IPS-NIHi11 (cell line): Measurements from ENCODE around the gene BAZ1A.

Experiments
- DNase-seq: peaks from one replicate; pipeline ENCODE4 v3.0.0; 2012; ENCODE audit warnings: mixed read lengths, low spot score

Gene BAZ1A

DNA sequence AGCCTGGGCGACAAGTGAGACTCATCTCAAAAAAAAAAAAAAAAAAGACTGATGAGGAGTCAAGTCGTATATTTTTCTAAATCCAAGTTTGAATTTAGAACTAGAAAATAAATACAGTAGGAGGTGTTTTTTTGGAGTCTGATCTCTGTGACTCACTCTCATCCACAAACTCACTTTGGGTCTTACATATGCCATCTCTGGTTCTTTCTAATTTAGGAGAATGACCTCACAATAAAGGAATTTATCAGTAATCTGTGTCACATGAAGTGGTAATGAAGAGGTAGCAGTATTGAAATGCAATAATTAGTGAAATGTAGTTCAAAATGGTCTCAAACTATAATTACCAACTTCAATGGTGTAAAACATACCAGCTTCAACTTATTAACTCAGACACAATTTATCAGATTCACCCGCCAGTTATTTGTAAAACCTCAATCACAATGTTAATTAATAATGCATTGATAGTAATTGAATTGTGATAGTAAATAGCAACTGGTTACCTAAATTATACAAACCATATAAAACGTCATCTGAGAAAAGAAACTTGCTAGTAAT, 156.3 kb downstream of the BAZ1A start:
- DNase-seq: no peak

DNA sequence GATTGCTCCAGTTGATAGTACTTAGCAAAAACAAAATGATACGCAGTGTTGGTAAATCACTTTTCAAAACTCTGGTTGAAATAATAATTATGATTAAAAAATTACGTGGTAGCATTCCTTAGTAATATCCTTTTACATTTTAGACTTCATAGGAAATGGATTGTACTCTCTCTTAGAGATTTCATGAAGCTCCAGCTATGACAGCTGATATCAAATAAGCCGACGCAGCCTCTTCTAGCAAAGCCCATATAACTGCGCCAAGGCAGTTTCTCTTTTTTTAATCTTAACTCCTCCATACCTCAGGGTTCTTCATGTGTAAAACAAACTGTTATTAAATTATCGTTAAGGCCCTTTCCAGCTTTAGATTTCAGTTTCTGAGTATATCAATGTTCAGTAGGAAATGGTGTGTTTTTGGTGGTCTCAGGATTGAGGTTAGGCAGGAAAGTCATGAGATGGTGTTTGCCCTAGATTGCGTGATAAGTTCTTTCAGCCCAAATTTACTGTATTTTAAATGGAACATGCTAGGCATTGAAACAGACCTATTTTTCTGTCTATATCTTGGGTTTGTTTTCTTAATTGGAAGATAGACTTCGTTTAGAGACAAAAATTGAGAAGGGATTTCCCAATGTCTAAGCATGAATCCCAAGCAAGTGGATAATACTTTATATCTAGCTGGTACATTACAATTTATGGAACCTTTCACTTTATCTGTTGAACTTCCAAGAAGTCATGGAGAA, 159.9 kb downstream of the BAZ1A start:
- no peak for DNase-seq

DNA sequence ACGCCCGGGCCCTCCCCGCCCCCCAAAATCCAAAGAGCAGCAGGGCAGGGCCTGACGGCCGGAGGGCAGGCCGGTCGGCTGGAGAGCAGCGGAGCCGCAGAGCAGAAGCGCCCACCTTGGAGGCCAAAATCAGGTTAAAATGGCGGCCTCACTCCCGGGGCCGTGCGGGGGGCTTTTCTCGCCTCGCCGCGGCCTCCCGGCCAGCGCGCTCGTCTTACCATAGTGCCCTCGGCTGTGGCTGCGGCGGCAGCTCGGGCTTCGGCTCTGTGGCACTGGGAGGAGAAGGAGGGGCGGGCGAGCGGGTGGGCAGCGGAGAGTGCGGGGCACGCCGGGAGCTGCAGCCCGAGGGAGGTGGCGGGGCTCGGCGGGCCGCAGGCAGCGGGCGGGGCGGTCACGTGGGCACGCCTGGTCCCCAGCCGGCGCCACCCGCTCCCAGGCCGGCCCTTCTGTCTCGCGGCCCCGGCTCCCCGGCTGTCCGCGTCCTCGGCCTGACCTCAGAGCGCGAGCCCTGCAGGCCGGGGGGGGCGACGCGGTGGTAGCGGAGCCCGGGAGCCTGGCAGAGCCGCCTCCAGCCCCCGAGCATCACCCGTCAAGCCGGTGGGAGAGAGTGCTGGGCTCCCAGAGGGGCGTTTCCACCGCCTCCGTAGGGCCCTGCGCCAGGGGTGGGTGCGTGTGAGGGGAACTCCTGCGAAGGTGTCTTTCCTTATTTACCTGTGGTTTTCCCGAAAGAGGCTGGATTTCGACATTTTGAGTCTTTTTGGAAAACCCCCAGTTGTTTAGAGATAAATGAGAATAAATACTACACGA, 160.6 kb downstream of the BAZ1A start, which contains the start of gene CFL2:
Gene CFL2, minus strand, starts transcription at position 274 of the 807 bp plus-strand sequence. Its CDS starts 53 bp downstream, at position 221.
- peak; percentile 99 for DNase-seq

DNA sequence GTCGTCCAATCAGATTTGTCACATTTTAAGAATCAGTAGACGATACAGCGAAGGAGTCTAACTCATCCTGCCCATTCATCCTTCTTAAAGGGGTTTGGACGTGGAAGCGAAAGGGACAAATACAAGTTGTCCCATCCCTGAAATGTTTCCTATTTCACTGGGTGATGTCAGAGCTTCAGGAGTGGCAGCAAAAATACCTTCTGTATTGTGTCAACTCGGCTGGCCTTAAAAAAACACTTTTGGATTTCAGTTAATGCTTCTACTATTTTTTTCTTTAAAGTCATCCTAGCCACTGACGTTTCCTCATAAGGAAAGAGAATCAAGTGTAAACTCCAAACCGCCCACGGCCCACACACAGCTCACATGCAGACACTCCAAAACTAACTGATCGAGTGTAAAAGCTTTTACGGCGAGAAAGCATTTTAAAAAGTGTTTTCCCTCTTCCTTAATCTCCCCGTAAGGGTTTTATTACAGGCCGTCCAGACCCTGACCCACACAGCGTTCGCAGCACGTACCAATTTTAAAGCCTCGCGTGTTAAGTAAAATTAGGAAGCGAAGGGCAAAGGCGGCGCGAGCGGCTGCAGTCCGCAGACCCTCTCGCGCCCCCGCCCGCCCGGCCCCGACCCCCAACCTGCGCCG, 161.4 kb downstream of the BAZ1A start:
- peak; percentile 11 for DNase-seq

DNA sequence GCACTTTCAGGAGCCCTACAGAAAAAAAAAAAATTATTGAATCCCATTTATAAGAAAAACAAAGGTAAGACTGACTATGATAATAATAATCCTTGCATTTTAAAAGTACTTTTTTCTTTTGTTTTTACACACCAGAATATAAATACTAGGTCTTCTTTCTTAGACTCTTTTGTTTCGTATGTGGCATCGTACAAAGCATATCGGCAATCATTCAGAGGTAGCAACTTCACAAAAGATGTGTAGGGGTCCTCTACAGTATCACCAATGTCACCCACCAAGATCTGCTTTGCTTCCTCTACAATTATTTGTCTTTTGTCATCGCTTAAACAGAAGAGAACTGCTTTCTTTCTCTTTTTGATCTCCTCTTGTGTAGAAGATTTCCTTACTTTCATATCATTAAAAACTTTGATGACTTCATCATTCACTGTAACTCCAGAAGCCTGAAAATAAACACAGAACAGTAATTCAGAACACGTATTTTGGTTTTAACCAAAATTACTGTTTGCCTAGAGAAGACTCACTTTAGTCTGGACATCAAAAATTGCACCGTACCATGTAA, 162.0 kb downstream of the BAZ1A start:
- DNase-seq: no peak

DNA sequence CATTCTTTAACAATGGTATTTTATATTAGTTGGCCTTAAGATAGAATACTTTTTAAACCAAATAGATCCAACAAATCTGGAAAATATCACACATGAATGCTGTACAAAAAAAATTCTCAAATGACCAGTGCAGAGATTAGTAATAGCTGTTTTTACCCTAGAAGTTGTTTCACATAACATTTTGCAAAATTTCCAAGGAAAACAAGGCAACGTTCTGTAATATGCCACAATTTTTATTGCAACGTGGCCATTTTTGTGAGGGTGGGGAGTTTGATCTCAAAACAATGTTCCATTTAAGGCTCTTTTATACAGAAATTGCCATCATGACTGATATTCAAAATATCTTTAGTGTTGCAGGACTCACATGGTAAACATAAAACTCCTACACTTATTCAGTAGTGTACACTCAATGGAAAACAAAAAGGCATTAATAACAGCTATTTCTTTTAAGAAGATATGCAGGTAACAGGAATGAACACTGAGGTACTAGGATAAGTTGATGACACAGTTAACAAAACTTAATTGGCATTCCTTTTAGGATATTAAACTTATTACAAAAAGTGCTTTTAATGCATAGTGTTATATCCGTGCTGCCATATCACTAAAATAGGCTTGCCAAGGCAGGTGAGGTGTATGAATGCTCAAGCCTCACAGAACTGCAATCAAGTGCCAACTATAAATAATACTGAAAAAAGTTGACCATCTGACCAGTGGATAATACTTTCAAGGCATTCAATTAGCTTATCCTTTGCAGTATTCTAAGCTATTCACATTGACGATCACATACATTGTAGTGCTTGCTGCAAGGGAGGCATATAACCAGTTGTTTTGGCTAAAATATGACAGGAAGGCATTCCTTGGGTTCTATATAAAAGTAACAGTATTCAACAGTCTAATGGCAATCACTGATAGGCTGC, 163.1 kb downstream of the BAZ1A start:
- DNase-seq: no peak

DNA sequence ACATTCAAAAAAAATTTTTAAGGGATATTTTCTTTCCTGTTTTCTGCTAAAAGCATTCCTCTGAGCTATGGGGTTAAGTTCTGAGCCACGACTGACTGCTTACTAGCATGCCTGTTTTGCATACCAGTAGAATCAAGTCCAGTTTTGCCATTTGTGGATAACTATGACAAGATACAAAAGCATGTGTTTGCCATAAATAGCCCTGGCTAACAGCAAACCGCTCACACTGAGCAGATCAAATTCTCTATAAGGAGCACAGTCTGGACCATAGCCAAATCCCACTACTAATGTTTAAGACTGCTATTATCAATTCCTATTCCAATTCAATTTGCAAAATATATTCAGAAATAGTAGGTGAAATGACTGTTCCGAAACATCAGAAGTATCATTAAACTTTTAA, 164.0 kb downstream of the BAZ1A start:
- no peak for DNase-seq

DNA sequence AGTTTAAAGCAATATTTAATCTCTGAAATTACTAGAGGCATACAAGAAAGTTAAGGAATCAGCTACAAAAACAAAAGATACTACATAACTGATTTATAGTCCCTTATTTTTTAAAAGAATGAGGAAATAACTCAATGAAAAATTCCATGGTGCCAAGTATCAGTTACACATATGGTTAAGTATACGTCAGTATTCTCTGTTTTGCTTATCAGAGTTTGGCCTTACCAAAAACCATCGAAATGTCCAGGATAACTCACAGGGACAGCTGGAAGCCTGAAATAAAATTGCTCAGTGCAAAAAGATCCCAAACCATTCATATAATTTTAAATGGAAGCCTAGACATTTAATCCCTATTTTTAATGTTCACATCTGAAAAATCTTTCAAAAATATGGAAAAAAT, 164.4 kb downstream of the BAZ1A start:
- DNase-seq: no peak

DNA sequence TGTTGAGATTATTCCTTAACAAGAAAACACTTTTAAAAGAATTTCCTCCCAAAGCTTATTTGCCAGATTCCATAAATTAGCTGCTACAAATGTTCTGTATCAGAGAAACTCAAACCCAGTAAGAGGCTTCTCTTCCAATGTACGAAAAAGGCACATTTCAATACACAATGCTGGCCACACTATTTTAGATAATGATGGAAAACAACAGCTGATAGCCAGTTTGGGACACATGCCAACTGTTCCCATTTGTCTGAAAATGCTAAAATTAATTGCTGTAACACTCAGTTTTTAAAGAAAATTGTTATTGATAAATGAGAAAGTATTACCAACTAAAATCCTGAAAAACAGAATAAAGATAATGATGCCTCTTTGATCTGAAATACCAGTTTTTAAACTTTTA, 165.2 kb downstream of the BAZ1A start:
- no peak for DNase-seq

DNA sequence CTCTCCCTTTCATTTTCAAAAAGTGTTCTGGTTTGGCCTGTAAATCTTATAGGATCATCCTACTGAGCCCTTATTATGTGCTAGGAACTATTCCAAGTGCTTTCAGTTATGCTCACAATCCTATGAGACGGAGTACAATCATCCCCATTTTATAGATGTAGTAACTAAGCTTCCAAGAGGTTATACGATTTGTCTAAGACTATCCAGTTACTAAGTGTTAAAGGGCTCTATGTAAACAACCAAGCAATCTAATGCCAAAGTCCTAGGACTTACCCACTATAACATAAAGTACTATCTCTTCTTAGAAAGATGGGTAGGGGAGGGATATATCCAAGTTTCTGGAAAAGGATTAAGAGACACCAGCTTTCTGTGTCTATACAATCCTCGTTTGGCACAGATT, 167.4 kb downstream of the BAZ1A start:
- DNase-seq: no peak
